Nephron progenitor cell (in vitro differentiated cells): ENCODE data around the gene GDPD5.

Experiments
- DNase-seq: peaks from one replicate; pipeline ENCODE4 v3.0.0; 2021
- H3K27ac Mint-ChIP-seq: 2 replicates; pipeline ENCODE4 v1.8.0; 2021; ENCODE audit warnings: mild to moderate bottlenecking, moderate library complexity, mixed read lengths
- H3K27me3 Mint-ChIP-seq: 2 replicates; pipeline ENCODE4 v1.8.0; 2021; ENCODE audit warnings: mild to moderate bottlenecking, low read depth, mixed read lengths; ENCODE audit not compliant: poor library complexity
- H3K36me3 Mint-ChIP-seq: 2 replicates; pipeline ENCODE4 v1.8.0; 2021; ENCODE audit warnings: low read depth, mixed read lengths
- H3K4me1 Mint-ChIP-seq: 2 replicates; pipeline ENCODE4 v1.8.0; 2021; ENCODE audit warnings: mixed read lengths
- H3K4me3 Mint-ChIP-seq: 2 replicates; pipeline ENCODE4 v1.8.0; 2021; ENCODE audit warnings: mild to moderate bottlenecking, moderate library complexity, mixed read lengths
- H3K9me3 Mint-ChIP-seq: 2 replicates; pipeline ENCODE4 v1.8.0; 2021; ENCODE audit warnings: mild to moderate bottlenecking, moderate library complexity, mixed read lengths
- CTCF ChIP-seq: fragments of 200-600 bp; sonication (generic); IDR thresholded peaks from 2 replicates; pipeline ENCODE4 v1.5.0; 2021; ENCODE audit warnings: antibody characterized with exemption

GDPD5 gene

GRCh38 chr11:75408957-75409219, 116.9 kb downstream of the GDPD5 start:
- peaks cover 82% of the 10 kb centered on the region for H3K36me3 Mint-ChIP-seq
- peaks cover 3% of the 10 kb centered on the region for H3K27me3 Mint-ChIP-seq
- H3K9me3 Mint-ChIP-seq = peaks cover 11% of the 10 kb centered on the region
- no peak overlapping the region for H3K27ac Mint-ChIP-seq
- TF ChIP-seq CTCF = no peak
- DNase-seq = no peak
- H3K4me1 Mint-ChIP-seq = no peaks in the 10 kb centered on the region
- H3K4me3 Mint-ChIP-seq = no peak overlapping the region

- Mint-ChIP-seq H3K9me3 (peaks cover 11% of the 10 kb centered on the region), H3K27ac (no peak overlapping the region), H3K4me3 (no peak overlapping the region), H3K27me3 (peaks cover 5% of the 10 kb centered on the region), H3K4me1 (peaks cover 23% of the 10 kb centered on the region), H3K36me3 (peaks cover 84% of the 10 kb centered on the region)
- DNase-seq = no peak
- no peak for TF ChIP-seq CTCF
Observed at GRCh38 chr11:75406338-75406777, 119.4 kb downstream of the GDPD5 start.

GRCh38 chr11:75403983-75404658, 121.6 kb downstream of the GDPD5 start:
- TF ChIP-seq CTCF = no peak
- peaks cover 87% of the 10 kb centered on the region for H3K36me3 Mint-ChIP-seq
- no peak for DNase-seq
- peaks cover 5% of the 10 kb centered on the region for H3K27me3 Mint-ChIP-seq
- peak overlapping the region; percentile 73 for H3K27ac Mint-ChIP-seq
- H3K4me3 Mint-ChIP-seq = no peak overlapping the region
- H3K4me1 Mint-ChIP-seq = peaks cover 36% of the 10 kb centered on the region
- peaks cover 7% of the 10 kb centered on the region for H3K9me3 Mint-ChIP-seq

GRCh38 chr11:75403037-75403436, 122.7 kb downstream of the GDPD5 start:
- TF ChIP-seq CTCF = no peak
- Mint-ChIP-seq H3K27ac (peak overlapping the region; percentile 87), H3K4me1 (peaks cover 36% of the 10 kb centered on the region), H3K4me3 (peak overlapping the region; percentile 100), H3K27me3 (peaks cover 5% of the 10 kb centered on the region), H3K36me3 (peaks cover 77% of the 10 kb centered on the region), H3K9me3 (peaks cover 4% of the 10 kb centered on the region)
- DNase-seq = no peak

GRCh38 chr11:75402002-75402773, 123.6 kb downstream of the GDPD5 start:
- H3K27me3 Mint-ChIP-seq = peaks cover 8% of the 10 kb centered on the region
- DNase-seq = no peak
- H3K9me3 Mint-ChIP-seq = no peaks in the 10 kb centered on the region
- no peak for TF ChIP-seq CTCF
- H3K4me3 Mint-ChIP-seq = peak overlapping the region; percentile 100
- H3K27ac Mint-ChIP-seq = peak overlapping the region; percentile 73
- peaks cover 36% of the 10 kb centered on the region for H3K4me1 Mint-ChIP-seq
- H3K36me3 Mint-ChIP-seq = peaks cover 70% of the 10 kb centered on the region
